ENCODE results near the gene CNBD2.
"Not testable (repeated sequence)": the region's sequence is repeated elsewhere in the genome, so short reads cannot be mapped to it uniquely, and the experiment has no call there.

Gene CNBD2

GRCh38 chr20:36051318-36052116 lies 83.1 kb downstream of the CNBD2 start:
- H3K36me3 ChIP-seq = peaks cover 14% of the 10 kb centered on the region
- peak overlapping the region; percentile 79 to 90 for H3K4me3 ChIP-seq (ENCODE audit: low read depth in 1 of 2, low read length in 1 of 2)
- peak overlapping the region; percentile 94 for H3K27ac ChIP-seq

GRCh38 chr20:36052117-36052513 lies 83.7 kb downstream of the CNBD2 start:
- Histone ChIP-seq H3K36me3 (peaks cover 10% of the 10 kb centered on the region), H3K4me3 (ENCODE audit: low read depth in 1 of 2, low read length in 1 of 2) (no peak overlapping the region), H3K27me3 (no peaks in the 10 kb centered on the region), H3K9me3 (no peaks in the 10 kb centered on the region), H3K27ac (peak overlapping the region; percentile 94), H3K4me1 (ENCODE audit: control insufficient read depth in 1 of 2, insufficient read depth in 1 of 2, low read depth in 1 of 2, low read length in 1 of 2) (peaks cover 26 to 27% of the 10 kb centered on the region in 2 experiments)
- no peak for TF ChIP-seq CTCF (IDR thresholded peaks at IDR 0.05)

More at GRCh38 chr20:36051318-36052116, 83.1 kb downstream of the CNBD2 start:
- TF ChIP-seq CTCF (IDR thresholded peaks at IDR 0.05) = no peak
- Histone ChIP-seq H3K4me1 (ENCODE audit: control insufficient read depth in 1 of 2, insufficient read depth in 1 of 2, low read depth in 1 of 2, low read length in 1 of 2) (peaks cover 28 to 30% of the 10 kb centered on the region in 2 experiments), H3K9me3 (no peaks in the 10 kb centered on the region), H3K27me3 (no peaks in the 10 kb centered on the region)

- not testable (repeated sequence) for H3K36me3 ChIP-seq; H3K4me3 ChIP-seq (ENCODE audit: low read depth in 1 of 2, low read length in 1 of 2); H3K9me3 ChIP-seq; H3K27me3 ChIP-seq; H3K27ac ChIP-seq
- peaks cover 8 to 10% of the 10 kb centered on the region in 2 experiments for H3K4me1 ChIP-seq (ENCODE audit: control insufficient read depth in 1 of 2, insufficient read depth in 1 of 2, low read depth in 1 of 2, low read length in 1 of 2)
Measured at GRCh38 chr20:36053863-36054518, 85.6 kb downstream of the CNBD2 start.

- Histone ChIP-seq H3K36me3 (no peaks in the 10 kb centered on the region), H3K9me3 (no peaks in the 10 kb centered on the region), H3K4me3 (ENCODE audit: low read depth in 1 of 2, low read length in 1 of 2) (no peak overlapping the region), H3K27me3 (no peaks in the 10 kb centered on the region), H3K4me1 (ENCODE audit: control insufficient read depth in 1 of 2, insufficient read depth in 1 of 2, low read depth in 1 of 2, low read length in 1 of 2) (peaks cover 7 to 8% of the 10 kb centered on the region in 2 experiments), H3K27ac (no peak overlapping the region)
- TF ChIP-seq CTCF (IDR thresholded peaks at IDR 0.05) = no peak
Measured at GRCh38 chr20:36055145-36055544, 86.8 kb downstream of the CNBD2 start.

- Histone ChIP-seq H3K27me3 (peaks cover 21% of the 10 kb centered on the region), H3K9me3 (no peaks in the 10 kb centered on the region), H3K4me3 (ENCODE audit: low read depth in 1 of 2, low read length in 1 of 2) (no peak overlapping the region), H3K27ac (no peak overlapping the region), H3K4me1 (ENCODE audit: control insufficient read depth in 1 of 2, insufficient read depth in 1 of 2, low read depth in 1 of 2, low read length in 1 of 2) (peaks cover 14 to 15% of the 10 kb centered on the region in 2 experiments), H3K36me3 (no peaks in the 10 kb centered on the region)
- no peak for TF ChIP-seq CTCF (IDR thresholded peaks at IDR 0.05)
Measured at GRCh38 chr20:36060676-36061075, 92.3 kb downstream of the CNBD2 start.

GRCh38 chr20:36061754-36062153 lies 93.4 kb downstream of the CNBD2 start:
- Histone ChIP-seq H3K27me3 (peaks cover 32% of the 10 kb centered on the region), H3K4me1 (ENCODE audit: control insufficient read depth in 1 of 2, insufficient read depth in 1 of 2, low read depth in 1 of 2, low read length in 1 of 2) (peaks cover 15 to 16% of the 10 kb centered on the region in 2 experiments), H3K9me3 (no peaks in the 10 kb centered on the region), H3K27ac (no peak overlapping the region), H3K4me3 (ENCODE audit: low read depth in 1 of 2, low read length in 1 of 2) (no peak overlapping the region), H3K36me3 (no peaks in the 10 kb centered on the region)
- TF ChIP-seq CTCF (IDR thresholded peaks at IDR 0.05) = no peak

Data from neutrophil (primary cell).